GM19025 (cell line): ENCODE measurements around the gene NCS1.

Source experiments
- ATAC-seq: cut with Tn5 transposase; IDR thresholded peaks from one replicate; pipeline ENCODE4 v1.9.1; 2021; ENCODE audit warnings: mild to moderate bottlenecking, low read depth, moderate library complexity; ENCODE audit not compliant: unreplicated experiment

NCS1 gene

DNA sequence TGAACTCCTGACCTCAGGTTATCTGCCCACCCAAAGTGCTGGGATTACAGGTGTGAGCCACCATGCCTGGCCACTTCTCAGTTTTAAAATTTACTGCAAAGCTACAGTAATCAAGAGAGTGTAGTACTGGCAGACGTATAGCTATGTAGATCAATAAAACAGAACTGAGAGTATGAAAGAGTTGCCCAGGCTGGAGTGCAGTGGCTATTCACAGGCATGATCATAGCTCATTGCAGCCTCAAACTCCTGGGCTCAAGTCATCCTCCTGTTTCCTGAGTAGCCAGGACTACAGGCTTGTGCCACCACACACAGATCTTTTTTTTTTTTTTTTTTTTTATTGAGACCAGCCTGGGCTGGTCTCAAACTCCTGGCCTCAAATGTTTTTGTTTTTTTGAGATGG is 26.5 kb upstream of the NCS1 start:
- no peak for ATAC-seq

DNA sequence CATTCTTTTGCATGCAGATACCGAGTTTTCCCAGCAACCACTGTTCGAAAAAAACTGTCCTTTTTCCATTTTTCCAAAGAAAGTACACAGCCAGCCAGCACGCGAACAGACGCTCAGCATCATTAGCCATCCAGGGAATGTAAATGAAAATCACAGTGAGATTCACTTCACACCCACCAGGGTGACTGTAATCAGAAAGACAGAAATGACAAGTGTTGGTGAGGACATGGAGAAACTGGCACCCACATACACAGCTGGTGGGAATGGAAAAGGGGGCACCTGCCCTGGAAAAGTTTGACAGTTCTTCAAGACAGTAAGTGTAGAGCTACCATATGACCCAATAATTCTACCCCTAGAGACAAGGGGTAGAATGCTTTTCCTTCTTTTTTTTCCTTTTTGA is 25.0 kb upstream of the NCS1 start:
- ATAC-seq = no peak

DNA sequence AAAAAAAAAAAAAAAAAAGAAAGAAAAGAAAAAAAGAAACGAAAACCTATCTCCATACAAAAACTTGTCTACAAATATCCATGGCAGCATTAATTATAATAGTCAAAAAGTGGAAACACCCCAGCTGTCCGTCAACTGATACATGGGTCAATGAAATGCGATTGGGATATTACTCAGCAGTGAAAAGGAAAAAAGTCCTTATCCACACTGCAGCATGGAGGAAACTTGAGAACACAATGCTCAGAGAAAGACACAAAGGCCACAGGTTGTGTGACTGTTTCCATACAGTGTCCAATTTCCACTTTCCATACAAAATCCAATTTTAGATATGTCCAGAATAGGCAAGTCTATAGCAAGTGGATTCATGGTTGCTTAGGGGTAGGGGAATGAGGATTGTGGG is 24.3 kb upstream of the NCS1 start:
- ATAC-seq = no peak

DNA sequence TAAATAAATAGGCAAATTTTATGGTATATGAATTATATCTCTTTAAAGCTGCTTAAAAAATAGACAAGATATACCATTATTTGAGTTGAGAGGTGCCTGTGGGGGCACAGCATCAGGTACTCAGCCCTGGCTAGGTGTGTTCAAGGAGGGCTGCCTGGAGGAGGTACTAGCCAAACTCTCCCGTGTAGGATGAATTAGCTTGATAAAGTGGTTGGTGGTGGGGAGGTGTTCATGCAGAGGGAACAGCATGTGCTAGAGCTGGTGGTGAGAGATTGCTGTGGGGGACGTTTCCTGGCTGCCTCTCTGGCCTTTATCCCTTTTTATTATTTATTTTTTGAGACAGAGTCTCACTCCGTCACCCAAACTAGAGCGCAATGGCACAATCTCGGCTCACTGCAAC is 23.2 kb upstream of the NCS1 start:
- no peak for ATAC-seq

DNA sequence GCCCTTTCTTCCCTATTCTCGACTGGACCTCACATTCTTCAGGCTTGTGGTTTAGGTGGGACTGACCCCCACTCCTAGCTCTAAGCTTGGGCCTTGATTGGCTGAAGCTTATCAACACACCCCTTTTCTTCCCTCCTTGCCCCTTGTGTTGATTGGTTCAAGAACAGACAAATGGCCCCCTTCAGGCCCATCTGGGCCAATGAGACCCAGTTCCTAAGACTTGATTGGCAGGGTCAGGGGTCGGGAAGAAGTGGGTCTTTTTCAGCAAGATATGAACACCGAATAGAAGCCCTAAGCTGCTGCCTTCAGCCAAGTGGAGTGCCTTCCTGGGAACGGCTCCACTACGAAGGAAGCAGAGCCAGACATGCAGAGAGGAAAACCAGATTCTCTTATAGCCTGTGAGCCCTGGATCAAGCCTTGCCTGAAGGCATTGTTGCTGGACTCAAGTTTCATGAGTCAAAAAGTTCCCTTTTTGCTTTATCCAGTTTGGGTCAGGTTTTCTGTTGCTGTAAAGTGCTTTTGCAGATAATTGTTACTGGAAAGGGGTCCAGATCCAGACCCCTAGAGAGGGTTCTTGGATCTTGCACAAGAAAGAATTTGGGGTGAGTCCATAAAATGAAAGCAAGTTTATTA is 22.4 kb upstream of the NCS1 start:
- no peak for ATAC-seq

DNA sequence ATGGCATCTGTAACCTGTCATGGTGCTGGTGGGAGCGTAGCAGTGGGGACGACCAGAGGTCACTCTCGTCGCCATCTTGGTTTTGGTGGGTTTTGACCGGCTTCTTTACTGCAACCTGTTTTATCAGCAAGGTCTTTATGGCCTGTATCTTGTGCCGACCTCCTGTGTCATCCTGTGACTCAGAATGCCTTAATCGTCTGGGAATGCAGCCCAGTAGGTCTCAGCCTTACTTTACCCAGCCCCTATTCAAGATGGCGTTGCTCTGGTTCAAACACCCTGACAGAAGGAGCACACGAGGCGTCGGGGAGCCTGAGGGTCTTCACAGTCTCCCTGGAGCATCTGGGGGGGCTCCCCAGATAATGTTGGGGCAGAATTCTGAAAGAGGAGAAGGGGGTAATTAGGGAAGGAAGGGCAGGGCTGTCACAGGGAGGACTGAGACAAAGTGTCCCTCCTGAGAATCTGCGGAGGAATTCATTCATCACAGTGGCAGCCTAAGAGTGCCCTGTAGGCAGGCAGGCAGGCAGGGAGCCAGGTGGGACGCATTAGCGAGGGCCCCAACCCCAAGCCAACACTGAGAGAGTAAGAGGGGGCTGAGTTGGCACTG is 21.3 kb upstream of the NCS1 start:
- ATAC-seq = no peak

DNA sequence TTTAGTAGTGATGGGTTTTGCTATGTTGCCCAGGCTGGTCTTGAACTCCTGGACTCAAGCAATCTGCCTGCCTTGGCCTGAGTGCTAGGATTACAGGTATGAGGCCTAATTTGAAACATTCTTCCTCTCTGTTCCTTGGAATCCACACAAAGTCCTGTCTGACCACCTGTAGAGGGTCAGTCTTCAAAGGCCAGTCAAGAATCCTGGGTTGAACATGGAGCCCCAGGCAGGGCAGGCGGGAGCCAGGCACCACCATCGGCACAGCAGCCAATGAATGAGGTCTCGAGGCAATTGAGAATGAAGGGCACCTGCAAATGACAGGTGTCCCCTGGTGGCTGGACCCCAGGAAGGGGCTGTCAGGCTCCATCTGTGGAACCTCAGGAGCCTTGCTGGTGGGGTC is 17.4 kb upstream of the NCS1 start:
- no peak for ATAC-seq

DNA sequence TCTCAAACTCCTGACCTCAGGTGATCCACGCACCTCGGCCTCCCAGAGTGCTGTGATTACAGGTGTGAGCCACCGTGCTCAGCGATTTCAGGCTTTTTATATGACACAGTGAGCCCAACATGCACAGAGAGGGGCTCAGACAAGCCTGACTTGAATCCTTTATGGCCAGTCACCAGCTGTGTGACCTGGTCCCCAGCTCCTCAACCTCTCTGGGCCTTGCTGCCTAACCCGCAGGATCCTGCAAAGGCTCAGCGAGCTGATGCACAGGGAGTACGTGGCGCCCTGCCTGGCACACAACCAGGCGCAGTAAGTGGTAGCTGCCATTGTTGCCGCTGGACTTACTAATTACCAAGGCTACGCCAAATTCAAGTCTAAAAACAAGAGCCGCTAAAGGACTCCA is 16.6 kb upstream of the NCS1 start:
- no peak for ATAC-seq

DNA sequence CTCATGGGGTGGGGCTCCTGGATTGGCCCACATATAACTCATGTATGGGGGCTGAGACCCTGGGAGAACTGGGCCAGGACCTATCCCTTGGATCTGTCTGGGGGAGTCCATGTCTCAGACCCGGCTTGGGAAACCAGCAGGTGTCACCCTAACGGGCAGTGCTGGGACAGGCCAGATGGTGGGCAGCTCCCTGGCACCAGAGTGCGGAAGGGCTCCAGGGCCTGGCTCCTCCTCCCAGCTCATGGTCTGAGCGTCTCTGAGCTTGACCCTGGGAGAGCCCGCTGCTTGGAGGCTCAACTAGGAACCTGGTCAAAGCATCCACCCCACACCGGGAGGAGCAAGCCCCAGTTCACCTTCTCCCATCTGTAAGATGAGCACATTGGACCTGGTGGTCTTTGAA is 15.5 kb upstream of the NCS1 start:
- no peak for ATAC-seq

DNA sequence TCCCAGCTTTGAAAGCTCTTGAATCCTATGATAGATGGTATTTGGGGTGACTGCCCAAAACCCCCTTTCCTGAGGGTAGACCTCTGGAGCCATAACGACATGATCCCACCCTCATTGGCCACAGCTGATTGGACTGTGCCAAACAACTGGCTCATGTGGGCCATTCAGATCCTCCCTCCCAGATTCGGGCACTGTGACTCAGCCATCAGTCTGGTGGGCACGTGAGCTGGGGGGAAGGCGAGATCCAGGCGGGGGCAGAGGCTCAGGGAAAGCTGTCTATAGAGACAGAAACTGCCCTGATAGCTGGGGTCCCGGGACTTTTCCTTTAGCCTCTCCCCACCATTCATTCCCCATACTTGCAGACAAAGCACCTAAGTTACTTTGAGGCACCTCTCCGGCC is 15.1 kb upstream of the NCS1 start:
- no peak for ATAC-seq

DNA sequence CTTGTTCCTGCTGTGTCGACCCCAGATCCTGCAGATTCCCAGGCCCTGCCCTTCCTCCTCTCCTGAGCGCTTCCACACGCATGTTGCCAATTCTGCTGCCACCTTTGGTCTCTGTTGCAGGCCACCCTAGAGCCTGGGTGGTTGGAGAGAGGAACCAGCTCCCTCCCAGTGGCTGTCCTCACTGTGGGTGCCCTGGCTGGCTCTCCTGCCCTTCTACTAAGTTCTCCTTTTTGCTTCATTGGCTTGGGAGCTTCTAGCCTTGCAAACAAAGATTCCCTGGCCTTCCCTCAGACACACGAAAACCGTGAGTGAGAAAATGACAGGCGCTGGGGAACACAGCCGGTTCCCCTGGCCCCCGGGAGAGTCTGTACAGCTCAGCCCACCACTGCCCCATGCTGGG is 14.2 kb upstream of the NCS1 start:
- no peak for ATAC-seq

DNA sequence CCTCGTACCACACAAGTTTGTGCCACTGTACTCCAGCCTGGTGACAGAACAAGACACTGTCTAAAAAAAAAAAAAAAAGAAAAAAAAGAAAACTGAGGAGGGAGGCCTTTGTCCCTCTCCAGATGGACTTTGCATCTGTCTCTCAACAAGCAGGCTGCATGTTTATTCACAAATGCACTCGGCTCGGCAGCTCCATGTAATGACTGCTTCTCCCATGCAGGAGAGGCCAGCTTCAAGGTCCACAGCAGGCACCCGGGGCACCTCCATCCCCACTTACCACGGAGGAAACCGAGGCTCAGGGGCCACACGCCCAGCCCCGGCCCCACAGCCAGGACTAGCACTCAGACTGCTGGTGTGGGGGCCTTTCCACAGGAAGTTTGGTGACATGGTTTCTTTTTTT is 13.1 kb upstream of the NCS1 start:
- no peak for ATAC-seq

DNA sequence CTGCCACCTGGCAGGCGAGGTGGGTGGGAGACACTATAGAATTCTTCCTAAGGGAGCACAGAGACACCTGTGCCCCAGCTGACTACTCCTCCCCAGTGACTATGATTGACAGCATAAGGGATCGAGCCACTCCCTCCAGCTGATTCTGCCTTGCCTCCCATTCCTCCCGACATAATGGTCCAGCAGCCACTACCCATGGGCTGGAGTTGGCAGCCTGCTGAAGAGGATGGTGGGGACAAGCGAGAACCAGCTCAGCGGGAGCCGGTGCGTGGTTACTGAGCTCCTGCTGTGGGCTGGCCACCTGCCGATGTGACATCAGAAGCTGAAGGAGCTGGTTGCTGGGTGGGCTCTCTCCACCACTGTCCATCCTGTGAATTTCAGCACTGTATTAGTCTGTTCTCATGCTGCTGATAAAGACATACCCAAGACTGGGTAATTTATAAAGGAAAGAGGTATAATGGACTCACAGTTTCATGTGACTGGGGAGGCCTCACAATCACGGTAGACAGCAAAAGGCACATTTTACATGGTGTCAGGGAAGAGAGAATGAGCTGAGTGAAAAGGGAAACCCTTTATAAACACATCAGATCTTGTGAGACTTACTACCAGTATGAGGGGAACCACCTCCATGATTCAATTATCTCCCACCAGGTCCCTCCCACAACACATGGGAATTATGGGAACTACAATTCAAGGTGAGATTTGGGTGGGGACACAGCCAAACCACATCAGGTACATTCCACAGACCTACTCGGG is 12.1 kb upstream of the NCS1 start:
- ATAC-seq = no peak

DNA sequence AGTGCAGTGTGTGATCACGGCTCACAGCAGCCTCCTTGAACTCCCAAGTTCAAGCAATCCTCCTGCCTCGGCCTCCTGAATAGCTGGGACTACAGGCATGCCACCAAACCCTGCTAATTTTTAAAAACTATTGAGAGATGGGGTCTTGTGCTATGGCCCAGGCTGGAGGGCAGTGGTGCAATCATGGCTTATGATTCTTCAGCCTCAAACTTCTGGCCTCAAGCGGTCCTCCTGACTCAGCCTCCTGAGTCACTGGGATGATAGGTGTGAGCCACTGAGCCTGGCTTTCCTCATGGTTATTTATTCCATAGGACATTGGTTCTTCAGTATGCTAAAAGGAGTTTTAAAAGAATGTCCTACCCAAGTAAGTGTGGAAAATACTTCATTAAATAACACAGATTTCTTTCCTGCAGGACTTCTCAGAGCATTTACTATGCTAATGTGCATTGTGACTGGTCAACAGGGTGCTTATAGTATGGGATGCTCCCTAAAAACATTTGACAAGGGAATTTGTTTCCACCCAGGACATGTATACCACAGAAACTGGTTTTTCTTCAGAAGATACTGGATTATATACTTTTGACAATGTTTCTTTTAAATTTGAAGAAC is 11.2 kb upstream of the NCS1 start:
- ATAC-seq = no peak

DNA sequence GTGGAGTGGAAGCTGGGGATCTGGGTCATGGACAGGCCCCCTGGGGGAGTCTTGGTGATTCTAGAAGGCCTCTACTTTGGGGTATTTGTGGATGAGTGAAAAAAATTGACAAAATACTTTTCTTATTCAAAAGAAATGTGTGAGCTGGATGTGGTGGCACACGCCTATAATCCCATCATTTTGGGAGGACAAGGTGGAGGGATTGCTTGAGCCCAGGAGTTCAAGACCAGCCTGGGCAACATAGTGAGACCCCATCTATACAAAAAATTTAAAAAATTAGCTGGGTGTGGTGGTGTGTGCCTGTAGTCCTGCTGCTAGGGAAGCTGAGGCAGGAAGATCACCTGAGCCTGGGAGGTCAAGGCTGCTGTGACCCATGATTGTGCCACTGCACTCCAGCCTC is 6.6 kb upstream of the NCS1 start:
- no peak for ATAC-seq

DNA sequence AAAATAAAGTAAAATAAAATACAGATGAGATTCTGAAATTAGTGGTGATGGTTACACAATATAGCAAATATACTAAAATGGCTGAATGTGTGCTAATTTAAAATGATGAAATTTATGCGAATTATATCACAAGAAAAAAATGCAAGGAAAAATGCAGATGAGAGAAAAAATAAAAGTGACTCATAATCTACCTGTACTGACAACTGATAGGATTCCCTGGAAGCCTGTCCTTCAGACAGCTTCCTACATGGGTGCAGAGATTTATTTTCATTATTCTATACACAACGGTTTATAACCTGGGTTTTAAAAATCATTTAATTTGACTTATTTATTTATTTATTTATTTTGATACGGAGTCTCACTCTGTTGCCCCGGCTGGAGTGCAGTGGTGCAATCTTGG is 5.8 kb upstream of the NCS1 start:
- no peak for ATAC-seq

DNA sequence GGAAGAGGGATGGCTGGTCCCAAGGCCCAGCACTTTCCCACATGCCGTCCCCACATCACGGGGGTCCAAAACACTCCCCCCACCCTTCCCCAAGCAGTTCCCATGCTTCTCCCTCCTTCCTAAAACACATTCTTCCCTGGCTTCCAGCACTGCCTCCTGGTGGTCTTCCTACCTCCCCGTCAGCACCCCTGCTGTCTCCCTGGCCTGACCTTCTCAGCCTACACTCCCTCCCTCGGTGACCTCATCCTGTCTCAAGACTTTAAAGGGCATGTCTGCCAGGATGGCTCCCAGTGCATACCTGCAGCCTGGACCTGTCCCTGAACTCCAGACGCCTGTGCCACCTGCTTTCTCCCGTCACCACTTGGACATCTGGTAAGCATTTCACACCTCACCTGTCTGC is 4.3 kb upstream of the NCS1 start:
- no peak for ATAC-seq

DNA sequence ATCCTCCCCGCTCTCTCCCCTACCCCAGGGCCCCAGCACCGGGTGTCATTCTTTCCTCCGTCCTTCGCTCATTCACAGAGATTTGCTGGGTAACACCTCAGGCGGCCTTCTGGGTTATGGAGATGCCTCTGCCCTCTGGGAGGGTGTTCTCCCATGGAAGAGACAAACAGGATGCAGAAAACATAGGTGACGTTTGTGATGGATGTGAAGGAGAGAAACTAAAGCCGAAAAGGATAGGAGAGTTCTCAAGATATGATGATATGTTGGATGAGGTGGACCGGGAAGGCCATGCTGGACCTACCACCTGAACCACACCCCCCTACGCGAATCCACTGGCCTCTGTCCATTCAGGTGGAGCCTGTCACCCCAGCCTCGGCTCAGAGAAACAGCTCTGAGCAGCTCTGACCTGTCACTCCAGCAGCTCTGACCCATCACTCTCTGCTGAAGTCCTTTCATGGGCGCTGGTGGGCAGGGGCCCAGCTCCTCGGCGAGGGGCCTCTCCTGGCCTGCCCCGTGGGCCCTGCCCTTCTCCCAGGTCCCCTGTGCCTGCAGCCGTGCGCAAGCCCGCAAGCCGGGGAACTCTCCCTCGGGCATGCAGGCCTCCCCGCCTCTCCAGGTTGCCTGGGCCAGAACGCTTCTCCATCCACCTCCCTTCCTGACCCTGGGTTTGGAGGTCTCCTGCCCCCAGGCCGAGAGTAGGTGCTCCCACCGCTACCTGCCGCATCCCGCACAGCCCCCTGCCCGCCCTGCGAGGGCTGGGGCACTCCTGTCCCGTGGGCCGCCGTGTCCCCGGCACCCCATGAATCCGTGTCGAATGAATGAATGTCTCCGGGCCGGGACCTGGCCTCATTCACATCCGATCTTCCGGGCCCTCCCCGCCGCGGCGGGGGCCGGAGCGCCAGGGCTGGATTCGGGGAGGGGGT is 717 bp upstream of the NCS1 start:
- ATAC-seq = no peak

DNA sequence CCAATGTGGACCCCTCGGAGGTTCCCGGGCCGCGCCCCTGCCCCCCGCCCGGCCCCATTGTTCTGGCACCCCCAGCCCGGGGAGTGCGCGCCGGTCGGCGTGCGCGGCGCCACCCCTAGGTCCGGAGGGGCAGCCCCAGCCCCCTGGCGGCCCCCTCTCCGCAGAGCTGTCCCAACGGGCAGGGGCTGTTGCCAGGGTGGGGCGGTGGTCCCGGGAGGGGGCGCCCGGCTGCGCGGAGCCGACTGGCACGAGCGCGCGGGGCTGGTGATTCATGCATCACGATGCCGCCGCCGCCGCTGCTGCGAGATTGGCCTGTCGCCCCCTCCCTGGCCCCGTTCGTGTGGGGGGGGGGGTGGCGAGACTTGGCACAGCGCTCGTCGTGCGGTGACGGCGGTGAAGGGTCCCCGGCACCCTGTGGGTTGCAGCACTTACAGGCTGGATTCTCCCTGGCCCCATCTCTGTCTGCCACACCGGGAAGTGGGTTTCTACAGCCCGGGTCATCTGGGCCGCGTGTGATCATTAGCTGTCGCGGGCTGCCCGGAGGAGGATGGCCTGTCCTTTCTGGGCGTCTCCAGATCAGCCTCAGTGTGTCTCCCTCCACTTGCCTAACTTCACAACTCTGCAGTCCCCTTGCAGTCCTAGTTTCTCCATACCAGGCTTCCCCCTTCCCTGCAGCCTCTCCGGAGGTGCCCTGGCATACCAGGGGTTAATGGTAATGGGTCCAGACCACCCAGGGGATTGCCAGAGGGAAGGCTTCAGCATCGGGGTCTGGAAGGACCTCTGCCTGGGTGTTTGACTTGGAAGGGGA is 858 bp downstream of the NCS1 start:
- ATAC-seq = no peak

DNA sequence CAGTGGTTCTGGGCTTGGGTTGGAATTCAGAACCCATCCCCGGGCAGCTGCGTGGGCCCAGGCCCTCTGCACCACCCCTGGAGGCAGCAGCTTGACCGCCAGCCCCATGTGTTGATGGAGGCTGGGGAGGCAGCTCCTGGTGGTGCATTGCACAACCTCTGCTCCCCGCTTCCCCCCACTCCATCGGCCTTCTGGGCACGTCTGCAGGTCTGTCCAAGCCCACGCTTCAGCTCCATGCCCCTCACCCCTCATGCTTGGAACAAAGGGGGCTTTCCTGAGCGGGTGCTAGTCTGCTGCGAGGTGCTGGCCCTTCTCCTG is 1.4 kb downstream of the NCS1 start:
- no peak for ATAC-seq
